GM23338 (cell line): ENCODE data around the gene DPY19L1. TPM values are rescaled to one million over a fixed set of nuclear protein-coding genes. Genes with fewer than 3 reads are reported as not detected.

Experiments
- CTCF ChIP-seq, 2 experiments: fragments of 200-600 bp in 1 of 2; sonication (generic) in 1 of 2; conservative IDR thresholded peaks; 2 replicates each; pipeline versions ENCODE4 v1.5.1 to v1.6.1; 2016 to 2017; ENCODE audit warnings: antibody characterized with exemption in 2 of 2, low read depth in 2 of 2, mild to moderate bottlenecking in 2 of 2, moderate library complexity in 1 of 2
- NANOG ChIP-seq: IDR thresholded peaks from 2 replicates; pipeline ENCODE4 v1.6.1; 2016; ENCODE audit warnings: antibody characterized with exemption, borderline replicate concordance
- POLR2AphosphoS5 ChIP-seq: IDR thresholded peaks from 2 replicates; pipeline ENCODE4 v1.6.1; 2016; ENCODE audit warnings: antibody characterized with exemption, low read depth
- REST ChIP-seq: IDR thresholded peaks from one replicate; pipeline ENCODE4 v1.6.1; 2018; ENCODE audit warnings: antibody characterized with exemption; ENCODE audit not compliant: unreplicated experiment
- ZNF462 ChIP-seq: fragments of 250-450 bp; sonication (Bioruptor Pico); IDR thresholded peaks from 2 replicates; pipeline ENCODE4 v1.5.0; 2020; ENCODE audit warnings: mild to moderate bottlenecking, moderate library complexity
- polyA plus RNA-seq: library from polyadenylated mRNA; unstranded; fragments of >200 nt; fragmentation: Nextera tagmentation; extraction: Ambion mirVana; gene quantifications from 2 replicates; pipeline ENCODE4 v1.2.1, GENCODE V29; 2016
- total RNA-seq: library from RNA; depleted of rRNA; stranded (reverse); fragments of >200 nt; shearing (Covaris generic); gene quantifications from 2 replicates; pipeline ENCODE4 v1.2.3, GENCODE V29; 2014

Gene DPY19L1
- total and polyA plus RNA-seq, 2 experiments from 2014 or later = 4.4 to 20.2 TPM

- TF ChIP-seq ZNF462 (CRISPR knock-in tag) (no peak), CTCF (conservative IDR thresholded peaks at IDR 0.05; ENCODE audit: low read depth in 2 of 2) (no peak), REST (no peak), NANOG (no peak), POLR2AphosphoS5 (no peak)
These were observed 18.0 kb downstream of the DPY19L1 start (continued) for GRCh38 chr7:35019179-35019729.
